ENCODE data around the gene ZNF367.
"Not testable (repeated sequence)": the region's sequence is repeated elsewhere in the genome, so short reads cannot be mapped to it uniquely, and the experiment has no call there.

ZNF367 gene

DNA sequence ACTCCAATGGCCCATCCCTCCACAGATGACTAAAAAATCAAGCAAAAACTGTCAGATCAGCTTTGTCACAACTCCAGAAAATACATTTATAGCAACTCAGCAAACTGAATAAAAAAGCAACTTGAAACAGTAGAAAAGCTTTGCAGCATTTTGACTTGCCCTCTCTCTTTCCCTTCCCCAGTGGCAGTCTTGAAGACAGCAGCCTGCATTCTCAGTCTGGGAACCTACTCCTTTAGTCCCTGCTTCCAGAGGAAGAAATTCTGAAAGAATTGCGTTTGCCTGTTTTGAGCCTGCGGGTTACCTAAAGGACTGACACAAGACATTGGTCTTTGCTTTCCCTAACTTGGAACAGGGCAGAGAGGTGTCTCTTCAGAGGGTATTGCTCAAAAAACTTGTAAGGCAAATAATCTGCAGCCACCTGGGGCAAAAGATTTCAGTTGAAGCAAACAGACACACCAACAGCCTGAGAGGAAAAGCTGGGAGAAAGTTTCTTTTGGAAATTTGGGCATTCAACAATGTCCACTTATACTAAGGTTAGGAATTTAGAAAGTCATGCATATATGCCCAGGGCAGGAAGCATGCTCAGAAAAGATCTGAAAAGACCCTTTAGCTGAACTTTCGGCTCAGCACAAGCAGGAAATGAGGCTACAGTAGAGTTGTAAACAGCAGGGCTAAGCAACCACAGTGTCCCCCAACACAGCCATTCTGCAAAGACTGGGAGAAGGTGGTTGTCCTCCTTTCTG is 19.4 kb downstream of the ZNF367 start:
- no peak for DNase-seq

GRCh38 chr9:96395964-96396363 is 22.2 kb downstream of the ZNF367 start:
- no peak for DNase-seq

DNA sequence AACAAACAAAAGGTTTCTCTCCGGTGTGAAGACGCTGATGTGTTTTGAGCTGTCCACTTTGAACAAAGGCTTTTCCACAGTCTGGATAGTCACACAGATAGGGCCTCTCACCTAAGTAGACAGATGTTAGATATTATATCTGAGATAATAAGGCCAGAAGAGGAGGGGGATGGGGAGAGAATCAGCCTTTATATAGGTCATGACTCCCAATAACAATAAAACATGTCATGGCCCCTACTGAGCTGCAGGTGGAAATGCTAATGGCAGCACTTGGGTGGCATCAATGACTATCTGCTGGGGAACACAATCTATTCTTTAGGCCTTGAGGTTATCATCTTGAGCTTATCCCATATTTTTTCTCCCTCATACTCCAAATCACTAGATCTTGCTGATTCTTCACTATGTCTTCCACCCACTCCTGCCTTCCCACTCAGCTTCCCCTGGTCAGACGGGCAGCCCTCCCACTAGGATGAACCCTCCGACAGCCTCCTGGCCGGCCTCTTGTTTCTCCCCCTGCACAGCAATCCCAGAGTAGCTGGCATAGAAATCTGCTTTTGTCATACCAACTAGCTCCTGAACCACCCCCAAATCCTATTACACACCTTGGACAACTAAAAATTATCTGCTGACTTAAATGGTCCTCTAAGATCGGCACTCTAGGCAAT is 23.2 kb downstream of the ZNF367 start:
- DNase-seq = no peak

- DNase-seq = no peak
Observed at GRCh38 chr9:96392263-96392662, 25.9 kb downstream of the ZNF367 start.

GRCh38 chr9:96391021-96391765 is 27.0 kb downstream of the ZNF367 start:
- DNase-seq = no peak

DNA sequence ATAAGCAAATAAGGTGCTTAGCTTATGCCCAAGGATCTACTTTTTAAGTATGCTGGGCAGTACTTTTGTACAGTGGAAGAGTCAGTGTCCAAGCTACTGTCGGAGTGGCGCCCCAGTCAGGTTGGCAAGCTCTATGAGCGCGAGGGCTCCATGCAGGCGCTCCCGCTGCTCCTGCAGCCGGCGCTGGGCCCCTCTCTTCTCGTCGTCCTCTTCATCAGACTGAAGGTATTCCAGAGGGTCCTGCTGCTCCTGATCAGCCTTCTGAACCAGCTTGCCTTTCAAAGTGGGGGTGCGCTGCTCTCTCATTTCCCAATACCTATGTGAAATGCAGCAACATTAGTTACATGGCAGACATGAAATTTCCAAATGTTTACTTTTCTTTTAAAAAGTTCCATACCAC is 30.0 kb downstream of the ZNF367 start:
- DNase-seq = no peak

DNA sequence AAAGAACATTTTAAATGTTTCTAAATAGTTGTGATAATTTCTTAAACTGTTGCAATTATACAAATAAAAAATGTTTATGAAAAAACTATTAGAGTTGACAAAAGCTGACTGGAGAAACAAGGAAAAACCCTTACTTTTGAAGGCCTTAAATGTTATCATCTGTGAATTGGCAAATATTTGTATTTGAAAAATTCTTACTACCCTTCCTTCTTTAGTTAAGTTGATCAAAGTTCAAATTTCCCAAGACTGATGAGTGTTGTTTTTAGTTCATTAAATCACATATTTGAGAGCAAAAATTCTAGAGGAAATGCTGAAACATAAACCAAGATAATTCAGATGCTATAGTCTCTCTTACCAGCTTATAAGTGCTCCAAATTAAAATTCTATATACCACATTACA is 32.0 kb downstream of the ZNF367 start:
- no peak for DNase-seq

DNA sequence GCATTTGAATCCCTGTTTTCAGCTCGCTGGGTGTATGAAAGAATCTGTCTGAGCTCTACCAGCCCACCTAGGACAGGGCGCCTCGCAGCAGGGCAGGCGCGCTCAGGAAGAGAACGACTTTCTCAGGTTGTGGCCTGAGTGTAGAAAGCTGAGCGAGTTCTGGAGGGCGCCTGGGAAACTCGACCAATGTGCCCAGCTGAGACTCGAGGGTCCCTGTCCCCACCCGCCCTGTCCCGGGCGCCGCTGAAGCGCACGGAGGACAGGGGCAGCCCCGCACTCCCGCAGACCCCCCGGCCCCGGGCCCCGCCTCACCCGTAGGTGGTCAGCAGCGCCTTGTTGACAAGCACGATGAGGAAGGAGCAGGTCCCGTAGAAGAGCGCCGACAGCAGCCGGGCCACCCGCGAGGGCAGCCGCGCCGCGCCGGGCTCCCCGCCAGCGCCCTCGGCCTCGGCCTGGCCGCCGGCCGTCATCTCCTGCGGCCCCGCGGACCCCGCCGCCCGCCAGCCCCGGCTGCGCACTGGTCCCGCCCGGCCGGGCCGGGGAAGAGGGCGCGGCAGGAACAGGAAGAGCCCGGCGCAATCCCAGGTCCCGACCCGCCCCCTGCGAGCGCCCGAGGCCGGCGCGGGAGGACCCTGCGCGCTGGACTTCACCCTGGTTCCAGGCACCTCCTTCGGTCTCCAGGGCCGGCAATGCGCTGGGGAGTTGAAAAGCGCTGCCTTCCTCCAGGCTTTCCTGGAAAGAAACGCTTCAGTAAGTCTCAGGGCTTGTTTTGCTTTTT is 34.8 kb downstream of the ZNF367 start, which contains the start of gene SLC35D2:
Gene SLC35D2, minus strand, starts transcription at position 547 of the 778 bp plus-strand sequence. Its CDS starts 77 bp downstream, at position 470.
- no peak for DNase-seq

GRCh38 chr9:96382839-96383164 is 35.4 kb downstream of the ZNF367 start:
- DNase-seq = no peak

GRCh38 chr9:96382175-96382574 is 36.0 kb downstream of the ZNF367 start:
- DNase-seq = no peak

DNA sequence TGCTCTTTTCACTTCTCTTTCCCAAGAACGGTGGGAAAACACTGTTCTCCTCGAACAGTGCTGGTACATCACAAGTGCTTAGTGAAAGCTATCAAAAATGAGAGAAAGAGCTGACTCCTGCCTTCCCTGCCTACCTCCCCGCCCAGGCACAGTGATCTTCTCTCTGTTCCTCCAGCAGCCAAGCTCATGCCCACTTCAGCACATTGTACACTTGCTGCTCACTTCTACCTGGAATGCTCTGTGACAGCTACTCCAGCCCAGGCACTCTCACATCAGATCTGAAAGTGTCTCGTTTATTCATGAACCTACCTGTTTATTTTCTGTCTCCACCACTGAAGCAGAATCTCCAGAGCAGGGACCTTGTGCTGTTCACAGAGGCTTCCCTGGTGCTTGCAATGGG is 36.5 kb downstream of the ZNF367 start:
- DNase-seq = no peak

- no peak for DNase-seq
Observed at GRCh38 chr9:96381125-96381524, 37.0 kb downstream of the ZNF367 start.

DNA sequence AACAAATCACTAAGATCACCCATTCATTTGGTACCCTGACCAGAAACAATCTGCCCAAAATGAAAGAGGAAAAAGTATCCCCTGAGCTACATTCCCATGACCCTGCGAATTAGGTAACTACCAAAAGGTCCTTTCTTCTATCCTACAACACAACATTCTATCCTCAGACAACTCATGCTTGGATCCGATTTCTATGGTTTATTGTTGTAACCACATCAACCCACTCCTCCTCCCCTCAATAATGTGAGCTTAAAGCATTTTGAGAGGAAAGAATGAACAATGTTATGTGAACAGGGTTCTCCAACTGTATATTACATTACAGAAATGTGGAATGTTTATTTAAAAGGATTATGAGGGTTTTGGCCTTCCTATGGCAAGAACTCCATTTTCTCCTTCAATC is 38.7 kb downstream of the ZNF367 start:
- DNase-seq = no peak

DNA sequence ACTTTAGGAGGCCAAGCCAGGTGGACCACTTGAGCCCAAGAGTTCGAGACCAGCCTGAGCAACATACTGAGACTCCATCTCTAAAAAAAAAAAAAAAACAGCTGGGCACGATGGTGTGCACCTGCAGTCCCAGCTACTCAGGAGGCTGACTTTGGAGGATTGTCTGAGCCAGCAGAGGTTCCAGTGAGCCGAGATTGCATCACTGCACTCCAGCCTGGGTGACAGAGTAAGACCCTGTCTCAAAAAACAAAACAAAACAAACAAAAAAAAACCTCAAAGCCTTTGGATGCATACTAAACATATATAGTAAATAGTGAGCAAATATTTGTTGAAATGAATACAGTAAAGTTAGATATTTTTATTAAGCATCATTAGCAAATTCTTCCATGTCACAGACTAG is 40.0 kb downstream of the ZNF367 start:
- no peak for DNase-seq

- peak; percentile 82 for DNase-seq
Observed at GRCh38 chr9:96376891-96377874, 41.0 kb downstream of the ZNF367 start.

DNA sequence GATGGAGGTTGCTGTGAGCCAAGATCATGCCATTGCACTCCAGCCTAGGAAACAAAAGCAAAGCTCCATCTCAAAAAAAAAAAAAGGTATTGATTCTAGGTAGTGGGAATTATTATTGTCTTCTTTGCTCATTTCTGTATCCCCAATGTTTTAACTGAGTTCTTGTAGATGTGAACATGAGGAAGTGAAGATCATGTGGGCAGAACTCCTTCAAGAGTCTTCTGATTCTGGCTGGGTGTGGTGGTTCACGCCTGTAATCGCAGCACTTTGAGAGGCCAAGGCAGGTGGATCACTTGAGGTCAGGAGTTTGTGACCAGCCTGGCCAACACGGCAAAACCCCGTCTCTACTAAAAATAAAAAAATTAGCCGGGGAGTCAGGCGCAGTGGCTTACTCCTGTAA is 42.7 kb downstream of the ZNF367 start:
- DNase-seq = not testable (repeated sequence)

- no peak for DNase-seq
Observed at GRCh38 chr9:96367943-96368342, 50.2 kb downstream of the ZNF367 start.

DNA sequence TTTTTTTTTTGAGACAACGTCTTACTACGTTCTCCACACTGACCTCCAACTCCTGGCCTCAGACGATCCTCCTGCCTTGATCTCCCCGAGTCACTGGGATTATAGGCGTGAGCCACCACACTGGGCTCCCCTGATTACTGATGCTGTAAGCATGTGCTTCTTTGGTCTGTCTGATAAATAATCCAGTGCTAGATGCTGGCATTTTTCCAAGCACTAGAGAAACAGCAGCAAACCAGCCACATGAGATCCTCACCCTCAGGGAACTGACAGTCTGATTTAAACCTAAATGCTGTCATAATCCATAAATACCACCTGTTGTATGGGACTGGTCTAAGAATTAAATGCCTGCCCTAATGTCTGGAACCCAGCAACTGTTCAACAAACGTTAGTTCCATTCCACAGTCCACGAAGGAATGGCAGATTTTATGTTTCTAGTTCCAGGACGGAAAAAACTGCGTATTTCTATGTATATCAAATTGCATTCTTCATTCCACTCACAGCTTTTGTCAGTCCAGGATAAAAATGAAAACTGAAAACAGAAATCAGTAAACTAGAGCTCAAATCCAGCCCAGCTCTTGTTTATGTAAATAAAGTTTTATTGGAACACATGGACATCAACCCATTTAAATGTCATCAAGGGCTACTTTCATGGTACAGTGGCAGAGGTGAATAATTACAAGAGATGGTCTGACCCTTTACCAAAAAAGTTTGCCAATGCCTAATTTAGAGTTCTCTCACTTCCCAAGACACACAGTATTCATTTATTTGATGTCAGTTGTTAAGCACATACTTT is 54.8 kb downstream of the ZNF367 start:
- DNase-seq = no peak

DNA sequence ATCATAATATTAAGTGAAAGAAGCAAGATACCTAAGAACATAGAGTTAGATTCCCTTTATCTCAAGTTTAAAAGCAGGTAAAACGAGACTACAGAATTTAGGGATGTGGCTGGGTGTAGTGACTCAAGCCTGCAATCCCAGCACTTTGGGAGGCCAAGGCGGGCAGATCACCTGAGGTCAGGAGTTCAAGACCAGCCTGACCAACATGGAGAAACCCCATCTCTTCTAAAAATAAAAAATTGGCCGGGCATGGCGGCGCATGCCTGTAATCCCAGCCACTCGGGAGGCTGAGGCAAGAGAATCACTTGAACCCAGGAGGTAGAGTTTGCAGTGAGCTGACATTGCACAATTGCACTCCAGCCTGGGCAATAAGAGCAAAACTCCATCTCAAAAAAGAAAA is 56.1 kb downstream of the ZNF367 start:
- DNase-seq = not testable (repeated sequence)

DNA sequence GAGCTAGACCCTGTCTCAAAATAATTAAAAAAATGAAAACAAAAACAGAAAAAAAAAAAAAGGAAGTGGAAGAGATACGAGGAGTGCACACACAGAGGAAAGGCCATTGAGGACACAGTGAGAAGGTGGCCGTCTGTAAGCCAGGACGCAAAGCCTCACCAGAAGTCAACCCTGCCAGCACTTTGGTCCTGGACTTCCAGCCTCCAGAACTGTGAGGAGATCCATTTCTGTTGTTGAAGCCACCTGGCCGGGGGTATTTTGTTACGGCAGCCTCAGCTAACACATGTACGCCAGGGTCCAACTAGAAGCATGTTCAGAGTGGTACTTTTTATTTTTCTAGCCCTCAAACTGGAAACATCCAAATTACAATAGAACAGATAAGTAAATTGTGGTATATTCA is 56.5 kb downstream of the ZNF367 start:
- no peak for DNase-seq

DNA sequence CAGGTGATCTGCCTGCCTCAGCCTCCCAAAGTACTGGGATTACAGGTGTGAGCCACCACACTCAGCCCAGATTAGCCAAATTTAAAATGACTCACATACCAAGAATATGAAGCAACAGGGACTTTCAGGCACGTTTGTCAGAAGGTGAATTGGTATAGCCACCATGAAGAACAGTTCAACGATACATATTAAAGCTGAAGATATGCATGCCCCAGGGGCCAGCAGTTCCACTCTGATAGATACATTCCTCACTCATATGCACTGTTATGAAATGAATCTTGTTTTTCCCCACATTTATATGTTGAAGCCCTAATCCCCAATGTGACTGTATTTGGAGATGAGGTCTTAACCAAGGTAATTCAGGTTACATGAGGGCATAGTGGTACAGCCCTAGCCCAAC is 57.2 kb downstream of the ZNF367 start:
- no peak for DNase-seq
